HG03039 (cell line): Measurements from ENCODE around the gene OCSTAMP.

Experiments
- ATAC-seq: cut with Tn5 transposase; IDR thresholded peaks from one replicate; pipeline ENCODE4 v1.9.1; 2021; ENCODE audit warnings: mild to moderate bottlenecking, moderate library complexity; ENCODE audit not compliant: unreplicated experiment

Gene OCSTAMP

DNA sequence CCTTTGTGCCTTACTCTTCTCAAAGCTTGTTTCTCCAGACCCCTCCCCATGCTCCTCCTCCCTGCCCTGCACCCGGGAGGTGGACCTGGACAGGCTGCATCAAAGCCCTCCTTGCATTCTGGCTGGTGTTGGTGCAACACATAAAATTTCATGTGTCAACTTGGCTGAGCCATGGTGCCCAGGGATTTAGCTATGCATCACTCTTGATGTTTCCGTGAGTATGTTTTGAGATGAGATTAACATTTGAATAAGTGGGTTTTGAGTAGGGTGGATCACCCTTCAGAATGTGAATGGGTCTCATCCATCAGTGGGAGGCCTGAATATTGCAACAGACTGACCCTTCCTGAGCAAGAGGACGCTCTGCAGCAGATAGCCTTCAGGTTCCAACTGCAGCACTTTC is 4.4 kb upstream of the OCSTAMP start:
- no peak for ATAC-seq

DNA sequence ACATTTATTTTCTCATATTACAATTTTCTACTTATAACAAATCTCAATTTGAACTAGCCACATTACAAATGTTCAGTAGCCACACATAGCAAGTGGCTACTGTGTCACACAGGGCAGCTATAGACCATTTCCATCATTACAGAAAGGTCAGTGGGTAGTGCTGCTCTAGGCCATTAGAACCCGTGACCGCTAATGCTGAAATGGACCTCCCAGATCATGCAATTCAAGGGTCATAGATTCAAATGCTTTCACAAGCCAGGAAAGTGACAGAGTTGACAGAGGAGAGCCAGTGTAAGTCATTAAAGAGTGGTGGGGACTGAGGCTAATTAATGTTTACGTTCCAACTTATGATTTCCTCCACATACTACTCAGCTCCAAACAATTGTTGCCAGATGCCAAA is 3.5 kb upstream of the OCSTAMP start:
- ATAC-seq, result no peak

DNA sequence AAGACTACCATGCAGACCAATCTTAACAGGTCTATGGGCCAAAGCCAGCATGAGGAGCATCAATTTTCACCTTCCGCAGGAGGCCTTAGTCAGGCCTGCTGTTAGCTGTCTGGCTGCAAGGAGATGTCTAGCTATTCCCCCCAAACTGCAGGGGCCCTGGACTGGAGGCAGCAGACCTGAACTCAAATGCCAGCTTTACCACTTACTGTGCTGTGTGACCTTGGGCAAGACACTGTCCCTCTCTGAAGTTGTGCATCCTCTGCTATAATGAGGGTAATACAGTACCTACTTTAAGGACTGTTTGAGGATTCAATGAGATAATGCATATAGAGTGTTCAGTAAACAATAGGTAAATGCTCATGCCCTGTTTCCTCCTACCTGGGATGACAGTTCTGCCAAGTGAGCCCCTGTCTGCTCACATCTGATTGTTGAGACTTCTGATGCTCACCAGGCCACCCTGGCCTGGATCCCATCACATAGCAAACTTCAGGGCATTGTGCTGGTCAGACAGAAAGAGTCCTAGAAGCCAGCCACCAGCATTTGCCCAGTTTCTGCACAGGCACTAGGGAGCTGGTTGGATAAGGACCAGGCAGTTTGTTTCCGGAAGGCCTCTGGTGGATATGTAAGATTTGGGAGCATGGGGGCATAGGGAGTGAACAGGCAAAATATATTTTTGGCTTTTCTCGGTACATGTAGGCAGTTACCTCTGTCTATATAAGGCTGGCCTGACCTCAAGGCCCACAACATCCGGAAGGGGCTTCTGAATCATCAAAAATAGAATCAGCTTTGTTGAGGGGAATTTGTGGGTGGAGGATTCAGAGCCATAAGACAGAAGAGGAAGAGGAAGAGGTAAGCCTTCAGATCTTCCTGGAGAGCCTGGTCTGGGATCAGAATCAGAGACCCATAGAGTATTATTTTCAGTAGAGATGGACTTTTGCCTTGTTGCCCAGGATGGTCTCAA is 2.3 kb upstream of the OCSTAMP start:
- peak; percentile 38 for ATAC-seq

DNA sequence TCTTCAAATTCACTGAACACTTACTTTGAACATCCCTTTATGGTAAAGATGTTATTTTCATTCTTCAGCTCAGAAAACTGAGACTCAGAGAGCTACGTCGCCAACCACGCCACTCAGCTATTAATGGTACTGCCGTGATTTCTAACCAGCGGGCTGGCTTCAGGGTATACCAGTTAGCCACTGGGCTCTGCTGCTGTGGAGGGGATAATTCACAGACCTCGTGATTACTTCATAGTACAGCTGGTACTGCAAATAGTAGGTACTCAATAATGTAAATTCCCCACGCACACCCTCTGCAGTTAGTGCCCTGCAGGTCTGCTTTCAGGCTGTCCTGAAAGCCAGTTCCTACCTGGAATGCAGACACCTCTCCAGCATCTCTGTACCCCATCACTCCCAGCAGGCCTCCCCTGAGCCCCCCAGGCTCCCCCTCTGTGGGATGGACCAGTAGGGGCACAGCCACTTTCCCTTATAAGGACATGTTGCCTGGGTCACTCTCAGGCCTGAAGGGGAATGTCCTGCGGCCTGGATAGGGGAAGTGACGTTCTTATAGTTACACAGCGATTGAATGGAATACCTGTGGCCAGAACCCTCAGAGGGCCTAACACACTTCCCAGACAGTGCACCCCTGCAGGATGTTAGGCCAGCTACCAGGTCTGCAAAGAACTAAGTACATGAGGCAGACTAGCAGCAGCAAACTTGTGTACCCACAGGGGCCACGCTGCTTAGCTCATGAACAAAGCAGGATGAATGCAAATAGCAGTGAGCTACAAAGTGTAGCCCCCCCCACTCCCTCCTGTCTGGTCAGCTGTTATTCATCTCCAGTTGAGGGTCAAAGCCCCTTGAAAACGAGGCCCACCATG is 1.3 kb upstream of the OCSTAMP start:
- no peak for ATAC-seq

DNA sequence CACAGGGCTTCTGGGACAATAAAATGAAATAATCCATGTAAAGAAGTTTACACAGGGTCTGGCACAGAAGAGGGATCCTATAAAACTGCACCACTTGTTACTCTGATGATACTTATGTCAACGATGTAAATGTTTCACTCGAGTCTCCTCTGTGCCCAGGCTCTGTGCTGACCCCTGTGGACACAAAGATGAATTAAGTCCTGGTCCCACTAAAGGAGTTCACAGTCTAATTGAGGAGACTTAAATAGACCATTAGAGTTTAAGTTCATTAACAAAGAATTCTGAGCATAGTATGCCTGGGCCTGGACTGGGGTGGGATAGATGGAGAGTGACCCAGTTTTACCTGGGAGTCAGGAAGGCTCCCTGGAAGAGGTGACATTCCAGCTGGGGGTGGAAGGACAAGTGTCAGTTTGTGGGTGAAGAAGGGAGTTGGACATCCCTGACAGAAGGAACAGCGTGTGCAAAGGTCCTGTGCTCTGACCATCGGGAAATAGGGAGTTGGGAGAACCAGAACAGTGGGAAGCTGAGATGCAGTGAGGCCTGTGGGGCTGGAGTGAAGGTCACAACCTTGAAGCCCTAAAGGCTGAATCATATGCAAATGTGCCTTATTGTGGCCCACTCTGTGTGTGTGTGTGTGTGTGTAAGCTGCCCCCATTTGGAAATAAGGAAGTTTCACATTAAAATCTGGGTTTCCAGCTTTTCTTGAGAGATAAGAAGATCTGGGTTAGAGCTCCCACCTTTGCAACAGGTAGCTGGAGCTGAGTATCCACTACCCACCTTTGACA is 1.1 kb downstream of the OCSTAMP start:
- ATAC-seq, result no peak

DNA sequence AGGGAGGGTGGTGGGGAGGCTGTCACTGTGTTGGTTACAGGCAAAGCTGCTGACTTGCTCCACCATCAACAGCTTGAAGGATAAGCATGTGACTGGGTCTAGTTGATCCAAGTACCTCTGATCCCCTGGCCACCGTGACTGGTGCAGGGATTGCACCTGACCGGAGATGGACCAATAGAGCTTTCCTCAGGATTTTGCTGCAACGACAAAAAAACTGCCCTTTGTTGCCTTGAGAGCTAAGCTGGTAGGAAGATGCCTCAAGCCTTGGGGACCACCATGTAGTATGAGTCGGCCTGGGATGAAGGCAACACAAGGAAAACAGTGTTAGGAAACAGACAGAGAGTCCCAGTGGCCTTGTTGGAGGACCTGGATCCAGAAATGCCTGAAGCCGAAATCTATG is 1.8 kb downstream of the OCSTAMP start:
- no peak for ATAC-seq

DNA sequence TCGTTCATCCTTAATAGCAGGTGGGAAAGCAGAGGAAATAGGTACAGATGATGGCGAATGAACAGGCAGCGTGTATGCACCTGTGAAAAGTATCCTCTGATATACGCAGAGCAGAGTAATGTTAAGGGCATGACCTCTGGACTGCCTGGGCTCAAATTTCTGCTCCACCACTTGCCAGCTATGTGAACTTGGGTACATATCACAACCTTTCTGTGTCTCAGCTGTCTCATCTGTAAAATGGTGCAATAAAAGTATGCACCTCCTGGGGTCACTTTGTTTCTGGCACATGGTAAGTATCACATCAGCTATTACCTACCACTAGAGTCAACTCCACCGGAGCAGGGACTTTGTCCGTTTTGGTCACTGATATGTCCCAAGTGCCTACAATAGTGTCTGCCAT is 2.5 kb downstream of the OCSTAMP start:
- no peak for ATAC-seq

DNA sequence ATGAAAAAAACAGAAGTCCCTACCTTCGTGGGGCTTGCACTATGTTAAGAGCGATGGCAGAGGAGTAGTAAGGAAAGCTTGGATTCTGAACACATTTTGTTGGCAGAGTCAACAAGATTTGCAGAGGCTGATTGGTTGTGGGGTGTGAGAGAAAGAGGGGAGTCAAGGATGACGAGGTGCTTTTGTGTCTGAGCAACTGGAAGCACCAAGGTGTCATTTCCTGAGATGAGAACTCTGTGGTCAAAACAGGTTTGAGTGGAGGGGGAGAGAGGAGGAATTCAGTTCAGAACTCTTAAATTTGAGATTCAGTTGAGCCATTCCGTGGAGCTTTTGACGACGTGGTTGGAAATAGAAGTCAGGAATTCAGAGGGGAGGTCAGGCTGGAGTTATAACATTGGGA is 3.5 kb downstream of the OCSTAMP start:
- ATAC-seq, result no peak

DNA sequence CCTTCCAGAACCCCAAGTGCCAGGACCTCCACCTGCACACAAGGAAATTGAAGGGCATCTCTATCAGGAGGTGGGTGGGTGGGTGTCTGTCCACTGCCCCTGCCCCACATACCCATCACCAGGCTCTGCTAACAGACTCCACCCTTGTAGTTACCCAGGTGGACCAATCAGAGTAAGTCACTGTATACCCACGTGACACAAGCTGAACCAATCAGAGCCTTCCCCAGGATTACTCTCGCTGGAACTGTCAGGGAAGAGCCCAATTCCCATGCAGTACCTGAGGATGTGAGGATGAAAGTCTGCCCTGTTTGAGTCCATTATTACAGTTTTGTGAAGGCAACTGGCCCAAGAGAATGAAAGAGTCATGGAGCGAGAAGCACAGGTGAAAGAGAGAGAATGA is 4.2 kb downstream of the OCSTAMP start:
- ATAC-seq, result no peak

DNA sequence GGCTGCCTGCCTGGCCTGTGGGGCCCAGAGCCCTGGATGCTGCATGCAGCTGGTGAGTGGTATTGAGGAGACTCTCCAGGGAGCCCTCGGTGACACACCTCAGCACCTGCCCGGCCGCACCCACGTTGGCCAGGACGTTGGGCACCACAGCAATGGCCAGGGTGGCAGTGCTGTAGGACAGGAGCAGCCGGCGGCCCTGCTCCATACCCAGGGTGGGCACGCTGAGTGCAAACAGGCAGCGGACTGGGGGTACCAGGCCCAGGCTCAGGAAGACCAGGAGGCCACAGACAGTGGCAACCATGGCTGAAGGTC is 4.7 kb downstream of the OCSTAMP start:
- ATAC-seq, result no peak

DNA sequence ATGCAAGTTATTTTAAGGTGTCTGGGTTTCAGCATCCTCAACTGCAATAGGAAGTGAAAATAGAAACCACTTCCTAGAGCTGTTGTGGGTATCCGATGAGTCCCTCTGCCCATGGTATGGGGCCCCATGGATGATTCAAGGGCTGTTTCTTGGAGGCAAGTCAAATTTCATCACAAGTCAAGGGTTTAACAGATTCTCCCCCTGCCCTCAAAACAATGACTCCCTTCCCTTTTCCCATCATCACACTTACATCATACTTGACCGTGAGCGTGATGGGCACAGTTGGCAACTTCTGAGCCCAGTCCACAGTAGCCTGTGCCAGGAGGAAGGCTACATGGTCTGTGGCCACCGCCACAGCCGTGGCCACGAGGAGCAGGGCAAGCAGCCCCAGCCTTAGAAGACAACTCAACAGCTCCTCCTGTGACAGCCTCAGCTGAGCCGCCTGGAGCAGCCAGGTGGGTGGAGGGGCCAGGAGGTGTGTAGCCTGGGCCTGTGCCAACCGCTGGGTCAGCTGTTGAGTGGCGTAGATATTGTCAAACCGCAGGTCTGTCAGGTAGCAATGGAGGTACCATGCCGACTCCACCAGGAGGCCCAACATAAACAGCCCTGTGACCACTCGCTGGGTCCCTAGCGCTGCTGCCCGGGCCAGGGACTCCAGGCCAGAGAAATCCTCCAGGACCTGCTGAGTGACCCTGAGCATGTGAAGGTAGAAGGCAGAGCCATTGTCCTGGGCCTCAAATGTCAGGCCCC is 5.2 kb downstream of the OCSTAMP start:
- ATAC-seq, result no peak

DNA sequence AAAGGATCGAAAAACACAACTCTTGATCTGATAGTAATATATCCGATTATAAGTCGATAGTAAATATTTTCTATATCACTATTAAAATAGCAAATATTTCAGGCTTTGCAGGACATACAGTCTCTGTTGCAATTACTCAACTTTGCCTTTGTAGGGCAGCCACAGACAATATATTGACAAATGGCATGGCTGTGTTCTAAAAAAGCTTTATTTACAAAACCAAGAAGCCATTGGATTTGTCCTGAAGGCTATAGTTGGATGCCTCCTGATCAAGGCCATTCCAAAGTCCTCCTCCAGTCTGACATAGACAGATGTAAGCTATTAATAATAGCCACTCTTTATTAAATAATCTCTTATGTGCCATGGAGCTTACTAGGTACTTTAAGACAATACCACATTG is 5.9 kb downstream of the OCSTAMP start:
- ATAC-seq, result no peak

DNA sequence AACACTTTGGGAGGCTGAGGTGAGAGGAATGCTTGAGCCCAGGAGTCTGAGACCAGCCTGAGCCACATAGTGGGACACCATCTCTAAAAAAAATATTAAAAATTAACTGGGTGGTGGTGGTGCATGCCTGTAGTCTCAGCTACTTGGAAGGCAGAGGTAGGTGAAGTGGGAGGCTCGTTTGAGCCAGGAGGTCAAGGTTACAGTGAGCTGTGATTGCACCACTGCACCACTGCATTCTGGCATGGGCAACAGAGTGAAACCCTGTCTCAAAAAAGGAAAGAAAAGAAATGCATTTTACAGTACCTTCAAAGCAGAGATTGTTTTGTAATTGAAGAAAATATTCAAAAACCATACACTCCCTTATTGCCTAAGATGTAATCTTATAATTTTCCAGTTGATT is 6.5 kb downstream of the OCSTAMP start:
- ATAC-seq, result no peak

DNA sequence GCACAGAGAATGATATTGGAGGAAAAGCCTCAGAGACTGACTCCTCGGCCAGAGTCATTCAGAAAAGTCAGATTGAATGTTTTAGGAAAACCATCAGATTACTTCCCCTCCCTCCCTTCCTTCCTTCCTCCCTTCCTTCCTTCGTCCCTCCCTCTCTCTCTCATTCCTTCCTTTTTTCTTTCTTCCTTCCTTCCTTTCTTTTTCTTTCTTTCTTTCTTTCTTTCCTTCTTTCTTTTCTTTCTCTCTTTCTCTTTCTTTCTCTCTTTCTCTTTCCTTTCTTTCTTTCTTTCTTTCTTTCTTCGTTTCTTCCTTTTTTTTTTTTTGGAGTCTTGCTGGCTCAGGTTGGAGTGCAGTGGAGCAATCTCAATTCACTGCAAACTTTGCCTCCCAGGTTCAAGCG is 7.4 kb downstream of the OCSTAMP start:
- ATAC-seq, result no peak

DNA sequence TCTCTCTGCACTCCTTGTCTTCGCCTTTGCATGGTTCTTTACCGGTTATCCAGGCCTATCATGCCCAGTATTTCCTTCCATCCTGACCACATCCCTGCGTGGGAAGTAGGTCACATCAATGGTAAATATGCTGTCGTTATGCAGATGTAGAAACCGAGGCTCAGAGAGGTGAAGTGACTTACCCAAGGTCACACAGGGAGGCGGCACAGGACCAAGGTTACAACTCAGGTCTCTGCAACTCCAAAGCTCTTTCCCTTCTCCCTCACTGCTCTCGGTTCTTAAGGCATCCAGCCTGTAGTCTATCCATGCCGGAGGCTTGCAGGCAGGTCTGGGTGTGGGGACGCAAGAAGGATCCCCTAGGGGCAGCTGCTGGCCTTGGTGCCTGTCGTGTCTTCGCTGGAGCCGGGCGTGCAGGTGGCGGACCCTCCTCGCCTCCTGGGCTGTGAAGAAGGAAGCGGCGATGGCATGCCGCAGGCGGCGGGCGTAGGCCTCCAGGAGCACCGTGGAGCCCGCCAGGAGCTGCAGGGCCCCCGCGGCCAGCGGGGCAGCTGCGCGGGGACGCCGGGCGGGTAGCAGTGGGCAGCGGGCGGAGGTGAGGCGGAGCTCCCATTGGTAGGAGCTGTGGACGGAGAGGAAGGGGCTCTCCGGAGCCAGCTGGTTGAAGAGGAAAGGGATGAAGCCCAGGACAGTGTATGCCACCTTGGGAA is 9.1 kb downstream of the OCSTAMP start:
- no peak for ATAC-seq

DNA sequence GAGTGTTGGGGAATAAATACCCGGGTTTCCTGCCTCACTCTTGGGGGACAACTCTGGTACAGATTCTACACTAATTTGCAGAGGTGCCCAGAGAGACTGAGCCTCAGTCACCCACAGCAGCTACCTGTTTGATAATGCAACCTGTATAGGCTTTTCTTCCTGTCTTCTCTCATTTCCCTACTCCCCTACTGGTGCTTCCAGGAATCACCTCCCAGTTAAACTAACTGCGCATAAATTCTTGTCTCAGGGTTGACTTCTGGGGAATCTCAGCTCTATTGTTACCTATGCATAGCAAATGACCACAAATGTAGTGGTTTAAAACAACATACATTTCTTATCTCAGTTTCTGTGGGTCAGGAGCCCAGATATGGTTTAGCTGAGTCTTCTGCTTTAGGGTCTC is 11.3 kb downstream of the OCSTAMP start:
- ATAC-seq, result no peak

DNA sequence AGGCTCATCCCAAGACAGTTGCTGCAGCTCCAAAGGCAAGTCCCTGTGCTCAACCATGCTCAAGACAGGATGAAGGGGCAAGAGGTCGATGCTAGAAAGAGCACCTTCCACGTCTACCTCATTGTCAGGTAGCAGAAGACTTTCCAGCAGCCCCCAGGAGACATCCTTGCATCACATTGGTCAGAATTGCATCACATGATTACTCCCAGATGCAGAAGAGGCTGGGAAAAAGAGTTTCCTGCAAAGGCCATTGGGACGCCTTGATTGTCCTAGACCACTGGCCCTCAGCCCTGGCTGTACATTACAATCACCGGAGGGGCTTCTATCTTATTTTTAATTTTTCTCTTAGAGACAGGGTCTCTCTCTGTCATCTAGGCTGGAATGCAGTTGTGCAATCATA is 19.8 kb downstream of the OCSTAMP start:
- ATAC-seq, result no peak

DNA sequence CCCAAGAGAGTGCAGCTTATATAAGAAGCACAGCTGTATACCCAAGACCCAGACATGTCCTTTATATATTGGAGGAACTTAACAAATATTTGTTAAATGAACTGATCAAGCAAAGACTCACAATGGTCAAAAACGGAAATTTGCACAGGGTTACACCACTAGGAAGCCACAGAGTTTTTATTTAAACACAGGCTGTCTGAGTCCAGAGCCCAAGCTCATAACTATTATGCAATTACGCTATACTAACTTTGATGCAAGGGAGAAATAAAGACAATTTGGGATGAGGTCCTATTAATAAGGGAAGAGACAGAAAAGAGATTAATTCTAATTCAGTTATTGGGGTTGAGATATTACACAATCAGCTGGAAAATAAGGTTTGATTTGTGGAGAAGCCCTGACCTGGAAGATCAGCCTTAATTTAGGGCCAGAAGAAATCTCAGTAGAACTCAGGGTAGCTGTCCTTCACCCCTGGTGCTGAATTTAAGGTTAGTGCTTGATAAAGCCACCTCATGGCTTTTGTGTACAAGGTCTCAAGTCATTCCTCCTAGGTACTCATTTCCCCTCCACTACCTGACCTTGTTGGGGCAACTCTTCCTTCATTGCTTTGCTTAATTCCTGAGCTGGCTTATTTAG is 26.6 kb downstream of the OCSTAMP start:
- no peak for ATAC-seq

DNA sequence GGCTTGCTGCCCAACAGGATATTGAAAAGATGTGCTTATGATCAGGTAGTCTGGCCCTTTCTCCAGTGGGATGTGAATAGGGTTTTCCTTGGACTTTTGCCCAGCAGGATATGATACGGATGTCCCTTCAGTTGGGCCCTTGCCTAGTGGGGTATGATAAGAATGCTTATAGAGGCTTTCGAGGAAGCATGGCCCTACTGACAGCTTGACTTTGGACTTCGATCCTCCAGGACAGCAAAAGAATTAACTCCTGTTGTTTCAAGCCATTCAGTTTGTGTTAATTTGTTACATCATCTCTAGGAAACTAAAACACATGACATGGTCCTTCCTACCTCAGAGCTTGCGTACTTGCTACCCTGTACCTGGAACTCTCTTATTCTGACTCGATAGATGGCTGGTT is 27.3 kb downstream of the OCSTAMP start:
- no peak for ATAC-seq
